GM19467 (cell line): Measurements from ENCODE around the gene DHX29.

Experiments
- ATAC-seq: cut with Tn5 transposase; IDR thresholded peaks from one replicate; pipeline ENCODE4 v1.9.1; 2021; ENCODE audit warnings: mild to moderate bottlenecking, moderate library complexity; ENCODE audit not compliant: unreplicated experiment

The DHX29 gene

DNA sequence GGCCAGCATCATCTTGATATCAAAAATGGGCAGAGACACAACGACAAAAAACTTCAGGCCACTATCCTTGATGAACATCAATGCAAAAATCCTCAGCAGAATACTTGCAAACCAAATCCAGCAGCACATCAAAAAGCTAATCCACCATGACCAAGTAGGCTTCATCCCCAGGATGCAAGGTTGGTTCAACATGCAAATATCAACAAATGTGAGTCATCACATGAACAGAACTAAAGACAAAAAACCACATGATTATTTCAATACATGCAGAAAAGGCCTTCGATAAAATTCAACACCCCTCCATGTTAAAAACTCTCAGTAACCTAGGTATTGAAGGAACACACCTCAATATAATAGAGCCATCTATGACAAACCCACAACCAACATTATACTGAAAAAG lies 8.8 kb upstream of the DHX29 start:
- no peak for ATAC-seq

GRCh38 chr5:55313870-55314617 lies 6.5 kb upstream of the DHX29 start:
- ATAC-seq: no peak

- ATAC-seq: no peak
Measured at GRCh38 chr5:55308254-55308836, 851 bp upstream of the DHX29 start.

DNA sequence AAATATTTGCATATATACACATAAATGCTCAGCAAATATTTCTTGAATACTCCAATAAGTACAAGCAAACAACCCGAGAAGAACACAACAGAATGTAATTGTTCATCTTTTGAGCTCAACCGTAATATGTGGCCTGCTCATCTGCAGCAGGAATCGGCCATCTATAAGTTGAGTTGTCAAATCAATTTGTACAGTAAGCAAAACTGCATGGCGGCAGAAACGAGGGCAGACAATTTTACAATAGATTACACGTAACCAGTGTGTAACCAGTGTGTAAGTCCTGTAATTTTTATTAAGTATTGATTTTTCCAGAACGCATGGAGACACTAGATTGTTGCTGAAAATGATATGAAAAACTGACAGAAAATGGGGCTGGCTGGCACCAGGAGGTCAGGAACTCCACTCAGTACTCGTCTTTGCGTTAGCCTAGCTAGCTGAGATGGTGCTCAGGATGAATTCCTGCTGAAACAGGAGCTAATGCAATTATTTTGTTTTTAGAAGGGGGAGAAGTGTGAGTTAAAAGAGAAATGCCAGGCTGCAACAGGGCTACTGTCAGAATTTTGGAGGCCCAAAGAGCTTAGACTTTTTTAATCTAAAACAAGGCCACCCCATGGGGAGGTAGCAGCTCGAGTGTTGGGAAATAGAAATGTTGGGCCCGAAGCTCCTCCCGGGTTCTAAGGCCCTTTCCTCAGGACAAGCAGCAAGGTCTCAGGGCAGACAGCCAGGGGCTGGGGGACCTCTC lies 682 bp downstream of the DHX29 start:
- ATAC-seq: peak; percentile 1

GRCh38 chr5:55305345-55305744 lies 2.1 kb downstream of the DHX29 start:
- ATAC-seq: no peak

GRCh38 chr5:55304584-55304983 lies 2.9 kb downstream of the DHX29 start:
- ATAC-seq: no peak

DNA sequence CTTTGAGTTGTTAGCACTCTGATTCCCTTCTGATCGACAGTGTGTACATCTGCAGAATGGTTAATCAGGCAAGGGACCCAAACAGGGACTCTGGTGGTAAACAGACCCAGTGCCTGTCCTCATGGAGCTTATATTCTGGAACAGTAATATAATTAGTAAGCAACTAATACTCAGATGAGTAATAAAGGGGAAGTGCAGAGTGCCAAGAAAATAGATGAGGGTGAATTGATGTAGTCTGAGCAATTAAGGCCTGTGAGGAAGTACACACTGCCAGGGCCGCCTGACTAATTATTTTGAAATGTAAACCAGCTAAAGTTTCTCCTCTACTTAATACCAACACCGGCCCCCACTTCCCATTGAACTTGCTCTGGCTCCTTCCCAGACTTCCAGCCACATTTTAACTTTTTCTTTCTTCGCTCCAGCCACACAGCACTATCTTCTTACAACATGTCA lies 4.2 kb downstream of the DHX29 start:
- no peak for ATAC-seq

- no peak for ATAC-seq
Measured at GRCh38 chr5:55300890-55301289, 6.6 kb downstream of the DHX29 start.

- ATAC-seq: no peak
Measured at GRCh38 chr5:55294935-55295334, 12.6 kb downstream of the DHX29 start.

DNA sequence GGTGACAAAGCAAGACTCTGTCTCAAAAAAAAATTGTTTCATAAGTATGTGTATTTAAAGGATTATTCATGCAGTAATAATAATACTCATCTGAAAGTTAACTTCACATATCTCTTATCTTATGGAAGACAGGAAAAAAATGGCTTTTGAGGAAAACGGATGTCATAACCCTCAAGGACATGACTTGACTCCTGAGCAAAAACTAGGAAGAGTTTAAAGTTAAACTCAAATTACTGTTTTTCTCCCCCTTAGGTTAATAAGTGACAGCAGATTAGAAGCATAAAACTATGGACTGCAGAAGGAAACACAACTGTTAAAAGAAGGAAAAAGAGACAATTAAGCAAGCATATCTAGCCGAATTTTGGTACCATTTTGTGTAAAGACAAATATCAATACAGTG lies 16.5 kb downstream of the DHX29 start:
- ATAC-seq: no peak

DNA sequence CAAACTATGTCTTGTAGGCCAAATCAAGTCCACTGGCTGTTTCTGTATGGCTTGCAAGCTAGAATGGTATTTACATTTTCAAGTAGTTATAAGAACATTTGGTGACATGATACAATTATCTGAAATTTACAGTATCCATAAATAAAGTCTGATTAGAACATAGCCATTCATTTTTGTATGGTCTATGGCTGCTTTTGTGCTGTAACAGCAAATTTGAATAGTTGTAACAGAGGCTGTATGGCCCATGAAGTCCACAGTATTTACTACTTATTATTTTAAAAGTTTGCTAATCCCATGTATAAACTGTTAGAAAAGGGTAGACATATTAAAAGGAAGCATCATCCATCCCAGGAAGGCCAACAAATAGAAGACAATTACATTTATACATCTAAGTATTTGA lies 17.7 kb downstream of the DHX29 start:
- ATAC-seq: no peak

GRCh38 chr5:55286411-55286933 lies 21.0 kb downstream of the DHX29 start:
- no peak for ATAC-seq

DNA sequence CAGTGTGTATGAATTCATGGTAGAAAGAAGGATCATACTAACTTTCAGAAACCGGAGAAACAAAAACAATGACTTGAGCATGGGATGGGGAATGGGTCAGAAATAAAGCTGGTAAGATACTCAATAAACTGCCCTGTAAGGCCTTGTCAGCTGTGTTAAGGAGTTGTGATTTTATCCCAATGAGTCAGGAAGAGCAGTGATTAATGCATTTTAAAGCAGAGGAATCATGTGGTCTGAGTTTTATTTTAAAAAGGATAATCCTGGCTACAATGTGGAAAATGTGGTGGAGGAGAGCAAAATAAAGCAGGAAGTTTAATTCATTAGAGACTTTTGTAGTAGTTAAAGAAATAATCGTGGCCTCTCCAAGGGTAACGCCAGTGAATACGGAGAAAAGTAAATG lies 28.7 kb downstream of the DHX29 start:
- no peak for ATAC-seq

- ATAC-seq: no peak
Measured at GRCh38 chr5:55276771-55277170, 30.7 kb downstream of the DHX29 start.

GRCh38 chr5:55258339-55258738 lies 49.2 kb downstream of the DHX29 start:
- ATAC-seq: no peak

DNA sequence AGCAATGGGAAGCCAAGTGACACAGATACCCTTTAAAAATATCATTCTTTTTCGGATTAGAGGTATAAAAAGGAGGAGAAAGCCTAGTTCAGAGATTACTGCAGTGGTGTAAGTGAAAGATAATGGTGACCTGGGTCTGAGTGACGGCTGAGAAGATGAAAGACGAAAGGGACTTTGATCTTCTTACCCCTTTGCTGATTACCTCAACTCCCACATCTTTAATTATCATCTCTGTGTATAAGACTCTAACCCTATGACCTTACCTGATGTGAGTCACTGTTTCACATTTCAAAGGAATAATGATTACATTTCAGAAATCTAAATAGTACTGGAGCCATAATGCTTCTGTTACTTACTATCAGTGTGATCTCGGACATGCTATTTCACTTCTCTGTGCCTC lies 52.7 kb downstream of the DHX29 start:
- no peak for ATAC-seq

- no peak for ATAC-seq
Measured at GRCh38 chr5:55250064-55250463, 57.4 kb downstream of the DHX29 start.

- no peak for ATAC-seq
Measured at GRCh38 chr5:55241746-55242145, 65.7 kb downstream of the DHX29 start.

DNA sequence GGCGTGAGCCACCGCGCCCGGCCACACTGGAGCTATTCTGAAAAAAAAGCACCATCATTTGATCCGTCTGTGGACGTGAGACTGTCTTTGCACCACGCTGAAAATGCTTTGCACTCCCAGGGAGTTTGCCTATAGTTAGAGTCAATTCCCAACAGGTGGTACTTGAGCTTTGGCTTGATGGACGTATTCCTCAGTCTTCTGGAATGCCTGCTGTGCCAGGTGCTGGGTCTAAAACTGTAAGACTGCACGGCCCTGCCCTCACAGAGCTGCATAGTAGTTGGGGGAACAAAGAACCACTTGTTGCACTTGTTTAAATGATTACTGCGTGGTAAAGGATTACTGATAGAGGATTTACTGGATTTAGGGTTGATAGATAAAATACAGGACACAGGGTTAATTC lies 70.7 kb downstream of the DHX29 start:
- no peak for ATAC-seq

- no peak for ATAC-seq
Measured at GRCh38 chr5:55234121-55234700, 73.3 kb downstream of the DHX29 start.
